Natural killer cell (primary cell): Measurements from ENCODE around the gene IL22RA1. TPM values are rescaled to one million over a fixed set of nuclear protein-coding genes. Genes with fewer than 3 reads are reported as not detected.

Experiments
- ATAC-seq, 3 donors: fragments of 150-1000 bp in 2 of 3; fragments of 200-7000 bp in 1 of 3; cut with Tn5 transposase; 1 replicate in 1 of 3; 2 replicates in 2 of 3; pipeline ENCODE4 v1.10.0; 2021; ENCODE audit warnings: mild to moderate bottlenecking in 2 of 3, moderate library complexity in 2 of 3
- DNase-seq, 2 donors: peaks; one replicate each; pipeline versions ENCODE4 v3.0.0 to v3.0.0-alpha.2; 2013 to 2021; ENCODE audit warnings: mixed read lengths in 1 of 2
- H3K27ac ChIP-seq: one replicate; pipeline ENCODE4 v1.5.1; 2013; ENCODE audit warnings: mild to moderate bottlenecking, low read length
- H3K27me3 ChIP-seq: one replicate; pipeline ENCODE4 v1.6.1; 2013; ENCODE audit warnings: low read length; ENCODE audit not compliant: control insufficient read depth, insufficient read depth
- H3K36me3 ChIP-seq: one replicate; pipeline ENCODE4 v1.6.1; 2013; ENCODE audit warnings: low read length; ENCODE audit not compliant: control insufficient read depth, insufficient read depth
- H3K4me1 ChIP-seq: one replicate; pipeline ENCODE4 v1.6.1; 2013; ENCODE audit warnings: low read length; ENCODE audit not compliant: control insufficient read depth, insufficient read depth
- H3K4me3 ChIP-seq: one replicate; pipeline ENCODE4 v1.5.1; 2013; ENCODE audit warnings: low read length
- H3K9me3 ChIP-seq: one replicate; pipeline ENCODE4 v1.6.1; 2013; ENCODE audit warnings: low read length; ENCODE audit not compliant: control insufficient read depth, insufficient read depth
- H3K27ac Mint-ChIP-seq, 2 donors: one replicate each; pipeline ENCODE4 v1.8.0; 2022; ENCODE audit warnings: mild to moderate bottlenecking in 2 of 2, mixed read lengths in 2 of 2, moderate library complexity in 1 of 2
- H3K27me3 Mint-ChIP-seq, 2 donors: one replicate each; pipeline ENCODE4 v1.8.0; 2022; ENCODE audit warnings: low read depth in 2 of 2, mixed read lengths in 2 of 2
- H3K36me3 Mint-ChIP-seq: one replicate; pipeline ENCODE4 v1.8.0; 2022; ENCODE audit warnings: mixed read lengths
- H3K4me1 Mint-ChIP-seq, 2 donors: one replicate each; pipeline ENCODE4 v1.8.0; 2022; ENCODE audit warnings: mixed read lengths in 2 of 2
- H3K4me3 Mint-ChIP-seq: one replicate; pipeline ENCODE4 v1.8.0; 2022; ENCODE audit warnings: mild to moderate bottlenecking, moderate library complexity, mixed read lengths
- H3K9me3 Mint-ChIP-seq, 2 donors: one replicate each; pipeline ENCODE4 v1.8.0; 2022; ENCODE audit warnings: mixed read lengths in 2 of 2
- WGBS: methylation state at CpG from one replicate; pipeline ENCODE4 v1.1.7; 2013; ENCODE audit warnings: missing lambda C conversion rate; ENCODE audit not compliant: insufficient coverage; 5-methylcytosine and 5-hydroxymethylcytosine counted together
- intact Hi-C: fragments of 100-400 bp; cut with micrococcal nuclease; formaldehyde crosslinking; loops from one replicate; pipeline ENCODE4 v1.14.2; 2022
- total RNA-seq, 4 donors: library from RNA; stranded (reverse); fragments of 120-200 nt in 1 of 4; gene quantifications; one replicate each; pipeline versions ENCODE4 v1.2.3 to v1.2.4, GENCODE V29; 2013 to 2022
- TF ChIP-seq, protein P1 (sequence below): fragments of 200-600 bp; IDR thresholded peaks from one replicate; pipeline ENCODE4 v1.8.0; 2022; ENCODE audit warnings: antibody characterized with exemption

Gene IL22RA1
- total RNA-seq, 3 donors from 2014 or later (not counting 1 experiment from before 2014, with no cell fraction given) = not detected

DNA sequence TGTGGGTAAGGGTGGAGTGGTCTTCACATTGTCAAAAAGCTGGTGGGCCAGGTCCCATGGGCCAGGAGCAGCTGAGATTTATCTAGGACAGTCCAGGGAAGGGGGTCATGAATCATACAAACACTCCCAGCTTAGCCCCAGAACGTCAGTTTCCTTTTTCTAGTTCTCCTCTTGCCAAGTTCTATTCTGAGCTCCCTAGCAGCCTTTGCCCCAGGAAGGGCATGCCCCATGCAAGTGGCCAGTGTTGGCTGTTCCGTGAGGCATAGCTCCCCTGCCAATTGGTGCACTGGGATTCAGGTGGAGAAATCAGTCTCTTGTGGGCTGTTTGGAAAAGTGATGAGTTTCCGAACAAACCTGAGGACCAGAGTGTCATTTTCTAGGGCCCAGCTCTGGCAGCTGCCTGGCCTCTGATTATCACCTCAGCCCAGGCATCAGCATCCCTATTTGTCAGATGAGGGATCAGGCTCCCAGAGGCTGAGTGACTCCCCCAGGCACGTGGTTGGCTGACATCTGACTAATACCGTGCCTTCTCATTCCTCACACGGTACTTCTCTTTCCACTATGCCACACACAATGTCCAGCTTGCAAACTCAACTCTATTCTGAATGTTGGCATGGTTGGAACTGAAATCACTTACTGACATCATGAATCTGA lies 16.8 kb downstream of the IL22RA1 start:
- no peak overlapping the region for H3K27ac ChIP-seq
- intact Hi-C loops = no loop called here
- no peaks in the 10 kb centered on the region for H3K9me3 Mint-ChIP-seq
- ATAC-seq (no peak), DNase-seq (no peak)
- no peak overlapping the region for H3K4me3 ChIP-seq
- no peaks in the 10 kb centered on the region for H3K4me1 ChIP-seq
- H3K36me3 ChIP-seq = no peaks in the 10 kb centered on the region
- H3K4me1 Mint-ChIP-seq = no peaks in the 10 kb centered on the region
- H3K9me3 ChIP-seq = no peaks in the 10 kb centered on the region
- TF ChIP-seq, protein P1, sequence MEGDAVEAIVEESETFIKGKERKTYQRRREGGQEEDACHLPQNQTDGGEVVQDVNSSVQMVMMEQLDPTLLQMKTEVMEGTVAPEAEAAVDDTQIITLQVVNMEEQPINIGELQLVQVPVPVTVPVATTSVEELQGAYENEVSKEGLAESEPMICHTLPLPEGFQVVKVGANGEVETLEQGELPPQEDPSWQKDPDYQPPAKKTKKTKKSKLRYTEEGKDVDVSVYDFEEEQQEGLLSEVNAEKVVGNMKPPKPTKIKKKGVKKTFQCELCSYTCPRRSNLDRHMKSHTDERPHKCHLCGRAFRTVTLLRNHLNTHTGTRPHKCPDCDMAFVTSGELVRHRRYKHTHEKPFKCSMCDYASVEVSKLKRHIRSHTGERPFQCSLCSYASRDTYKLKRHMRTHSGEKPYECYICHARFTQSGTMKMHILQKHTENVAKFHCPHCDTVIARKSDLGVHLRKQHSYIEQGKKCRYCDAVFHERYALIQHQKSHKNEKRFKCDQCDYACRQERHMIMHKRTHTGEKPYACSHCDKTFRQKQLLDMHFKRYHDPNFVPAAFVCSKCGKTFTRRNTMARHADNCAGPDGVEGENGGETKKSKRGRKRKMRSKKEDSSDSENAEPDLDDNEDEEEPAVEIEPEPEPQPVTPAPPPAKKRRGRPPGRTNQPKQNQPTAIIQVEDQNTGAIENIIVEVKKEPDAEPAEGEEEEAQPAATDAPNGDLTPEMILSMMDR = no peak
- no peak overlapping the region for H3K27ac Mint-ChIP-seq
- H3K27me3 Mint-ChIP-seq = peaks cover 0 to 3% of the 10 kb centered on the region in 2 donors
- H3K36me3 Mint-ChIP-seq = no peaks in the 10 kb centered on the region
- H3K27me3 ChIP-seq = no peaks in the 10 kb centered on the region
- no peak overlapping the region for H3K4me3 Mint-ChIP-seq
- 41% methylated on average over 6 of the region's 6 CpGs for WGBS

GRCh38 chr1:24125456-24125855 lies 17.5 kb downstream of the IL22RA1 start:
- ATAC-seq (no peak), DNase-seq (no peak)
- intact Hi-C loops = no loop called here
- Mint-ChIP-seq H3K4me3 (no peak overlapping the region), H3K36me3 (no peaks in the 10 kb centered on the region), H3K27me3 (peaks cover 0 to 3% of the 10 kb centered on the region in 2 donors), H3K9me3 (no peaks in the 10 kb centered on the region), H3K4me1 (no peaks in the 10 kb centered on the region), H3K27ac (no peak overlapping the region)
- Histone ChIP-seq H3K4me1 (no peaks in the 10 kb centered on the region), H3K4me3 (no peak overlapping the region), H3K27ac (no peak overlapping the region), H3K9me3 (no peaks in the 10 kb centered on the region), H3K27me3 (no peaks in the 10 kb centered on the region), H3K36me3 (no peaks in the 10 kb centered on the region)
- WGBS = 82% methylated on average over 3 of the region's 4 CpGs
- TF ChIP-seq, protein P1 = no peak

GRCh38 chr1:24124980-24125379 lies 18.0 kb downstream of the IL22RA1 start:
- ATAC-seq (no peak), DNase-seq (no peak)
- no peak overlapping the region for H3K27ac Mint-ChIP-seq
- Histone ChIP-seq H3K27ac (no peak overlapping the region), H3K9me3 (no peaks in the 10 kb centered on the region), H3K36me3 (no peaks in the 10 kb centered on the region), H3K27me3 (no peaks in the 10 kb centered on the region), H3K4me3 (no peak overlapping the region), H3K4me1 (no peaks in the 10 kb centered on the region)
- intact Hi-C loops = no loop called here
- no peaks in the 10 kb centered on the region for H3K4me1 Mint-ChIP-seq
- no peaks in the 10 kb centered on the region for H3K9me3 Mint-ChIP-seq
- TF ChIP-seq, protein P1 = no peak
- H3K36me3 Mint-ChIP-seq = no peaks in the 10 kb centered on the region
- no peak overlapping the region for H3K4me3 Mint-ChIP-seq
- 95% methylated on average over 2 of the region's 2 CpGs for WGBS
- H3K27me3 Mint-ChIP-seq = peaks cover 0 to 3% of the 10 kb centered on the region in 2 donors

DNA sequence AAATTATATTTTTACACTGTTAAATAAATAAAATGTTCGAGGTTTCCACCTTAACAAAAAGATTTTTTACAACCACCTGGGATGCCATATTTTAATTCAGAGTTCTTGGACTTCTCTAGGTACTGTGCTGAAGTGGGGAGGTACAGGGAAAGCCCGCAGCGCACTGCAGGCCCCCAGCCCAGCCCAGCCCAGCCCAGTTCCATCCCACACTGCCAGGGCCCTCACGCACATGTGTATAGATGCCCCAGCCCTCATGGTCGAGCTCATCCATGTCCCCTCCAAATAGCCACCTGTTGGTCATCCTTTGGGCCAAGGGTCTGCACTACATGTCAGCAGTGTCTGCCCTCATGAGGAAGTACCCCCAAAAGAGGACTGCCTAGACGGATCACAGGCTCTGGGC lies 19.3 kb downstream of the IL22RA1 start:
- Histone ChIP-seq H3K27ac (no peak overlapping the region), H3K36me3 (no peaks in the 10 kb centered on the region), H3K4me1 (no peaks in the 10 kb centered on the region), H3K9me3 (no peaks in the 10 kb centered on the region), H3K4me3 (no peak overlapping the region), H3K27me3 (no peaks in the 10 kb centered on the region)
- no peak for DNase-seq
- no peaks in the 10 kb centered on the region for H3K9me3 Mint-ChIP-seq
- H3K27me3 Mint-ChIP-seq = no peaks in the 10 kb centered on the region
- intact Hi-C loops = no loop called here
- no peak for ATAC-seq
- TF ChIP-seq, protein P1 = no peak
- H3K4me3 Mint-ChIP-seq = no peak overlapping the region
- no peaks in the 10 kb centered on the region for H3K36me3 Mint-ChIP-seq
- WGBS = 73% methylated on average over 5 of the region's 6 CpGs
- no peak overlapping the region for H3K27ac Mint-ChIP-seq
- H3K4me1 Mint-ChIP-seq = no peaks in the 10 kb centered on the region
